Fibroblast of the aortic adventitia (primary cell): ENCODE measurements around the gene UBE2G2. TPM values are rescaled to one million over a fixed set of nuclear protein-coding genes. Genes with fewer than 3 reads are reported as not detected.

Experiments
- DNase-seq: peaks from one replicate; pipeline ENCODE4 v3.0.0-alpha.2; 2010; ENCODE audit warnings: low read depth
- H3K4me3 ChIP-seq: 2 replicates; pipeline ENCODE4 v1.5.1; 2011; ENCODE audit warnings: low read depth, mild to moderate bottlenecking, control low read depth, low read length, moderate library complexity
- CTCF ChIP-seq: IDR thresholded peaks from 2 replicates; pipeline ENCODE4 v1.5.1; 2011; ENCODE audit warnings: mild to moderate bottlenecking, low read length, control low read depth, inconsistent platforms; ENCODE audit not compliant: insufficient read depth
- total RNA-seq: library from RNA; depleted of rRNA; stranded (reverse); fragments of >200 nt; gene quantifications from 2 replicates; pipeline ENCODE4 v1.2.3, GENCODE V29; 2012; ENCODE audit warnings: low replicate concordance

Gene UBE2G2
- total RNA-seq, 1 donor: 64.2 TPM

- no peak overlapping the region for H3K4me3 ChIP-seq
- no peak for DNase-seq
- TF ChIP-seq CTCF: no peak
Observed at GRCh38 chr21:44750675-44751025, 51.0 kb downstream of the UBE2G2 start.

GRCh38 chr21:44749759-44750674 lies 51.6 kb downstream of the UBE2G2 start:
- no peak for DNase-seq
- H3K4me3 ChIP-seq: no peak overlapping the region
- no peak for TF ChIP-seq CTCF

- no peak for TF ChIP-seq CTCF
- no peak overlapping the region for H3K4me3 ChIP-seq
- DNase-seq: no peak
Observed at GRCh38 chr21:44749116-44749758, 52.4 kb downstream of the UBE2G2 start.

- H3K4me3 ChIP-seq: no peak overlapping the region
- no peak for TF ChIP-seq CTCF
- no peak for DNase-seq
Observed at GRCh38 chr21:44748621-44749020, 53.0 kb downstream of the UBE2G2 start.

- DNase-seq: peak; percentile 20
- peak; percentile 32 for TF ChIP-seq CTCF
Observed at GRCh38 chr21:44742418-44743153, 59.0 kb downstream of the UBE2G2 start.

GRCh38 chr21:44741921-44742320 lies 59.7 kb downstream of the UBE2G2 start:
- DNase-seq: no peak
- H3K4me3 ChIP-seq: no peak overlapping the region
- TF ChIP-seq CTCF: no peak

More at GRCh38 chr21:44742418-44743153, 59.0 kb downstream of the UBE2G2 start:
- no peak overlapping the region for H3K4me3 ChIP-seq
